Spleen (tissue), 11 donors: ENCODE measurements around the gene CUBN. TPM values are rescaled to one million over a fixed set of nuclear protein-coding genes. Genes with fewer than 3 reads are reported as not detected.

Experiments used
- DNase-seq: peaks from one replicate; pipeline ENCODE4 v3.0.0-alpha.2; 2020
- H3K27ac ChIP-seq, 8 donors: fragments of 200-600 bp; sonication (generic) in 7 of 8; 1 replicate in 4 of 8; 2 replicates in 4 of 8; pipeline versions ENCODE4 v1.5.0 to v1.8.0; 2016 to 2021; ENCODE audit warnings: inconsistent platforms in 4 of 8, mild to moderate bottlenecking in 4 of 8, moderate library complexity in 1 of 8
- H3K27me3 ChIP-seq, 7 donors: fragments of 200-600 bp; sonication (generic) in 6 of 7; replicated peaks in 1 of 7; 1 replicate in 4 of 7; 2 replicates in 3 of 7; pipeline versions ENCODE4 v1.5.0 to v1.8.0; 2016 to 2021; ENCODE audit warnings: inconsistent platforms in 3 of 7, mild to moderate bottlenecking in 1 of 7
- H3K36me3 ChIP-seq, 6 donors: fragments of 200-600 bp; sonication (generic) in 5 of 6; 1 replicate in 4 of 6; 2 replicates in 2 of 6; pipeline versions ENCODE4 v1.5.0 to v1.8.0; 2016 to 2021; ENCODE audit warnings: inconsistent platforms in 2 of 6
- H3K4me1 ChIP-seq, 6 donors: fragments of 200-600 bp; sonication (generic) in 5 of 6; 1 replicate in 3 of 6; 2 replicates in 3 of 6; pipeline versions ENCODE4 v1.5.0 to v1.8.0; 2016 to 2021; ENCODE audit warnings: inconsistent platforms in 3 of 6
- H3K4me3 ChIP-seq, 8 donors: fragments of 200-600 bp; sonication (generic) in 7 of 8; 1 replicate in 4 of 8; 2 replicates in 4 of 8; pipeline versions ENCODE4 v1.5.0 to v1.8.0; 2016 to 2021; ENCODE audit warnings: inconsistent platforms in 4 of 8, mild to moderate bottlenecking in 4 of 8, moderate library complexity in 2 of 8
- H3K9me3 ChIP-seq, 8 donors: fragments of 200-600 bp; sonication (generic) in 7 of 8; 1 replicate in 4 of 8; 2 replicates in 4 of 8; pipeline versions ENCODE4 v1.5.0 to v1.8.0; 2016 to 2021; ENCODE audit warnings: inconsistent platforms in 4 of 8
- POLR2A ChIP-seq, 3 donors: fragments of 450-650 bp; IDR thresholded peaks; one replicate each; pipeline ENCODE4 v1.5.1; 2017; ENCODE audit warnings: antibody characterized with exemption in 3 of 3, mild to moderate bottlenecking in 1 of 3
- POLR2AphosphoS5 ChIP-seq, 3 donors: sonication (generic); formaldehyde crosslinking; IDR thresholded peaks; one replicate each; pipeline ENCODE4 v1.5.1; 2017; ENCODE audit warnings: antibody characterized with exemption in 3 of 3
- WGBS, 5 donors: extraction: QIAGEN DNeasy Blood & Tissue Kit in 3 of 5; methylation state at CpG; one replicate each; pipeline versions ENCODE4 v1.1.5 to v1.1.7; 2013 to 2018; 5-methylcytosine and 5-hydroxymethylcytosine counted together
- intact Hi-C: fragments of 100-400 bp; cut with DNase I; formaldehyde crosslinking; loops from one replicate; pipeline ENCODE4 v1.15.0; 2023; ENCODE audit warnings: low total_unique reads
- polyA plus RNA-seq, 3 donors: library from polyadenylated mRNA; stranded (reverse); fragments of 200-250 nt; gene quantifications; one replicate each; pipeline ENCODE4 v1.2.1, GENCODE V29; 2013
- total RNA-seq, 7 donors: library from RNA; depleted of rRNA in 3 of 7; stranded (reverse); fragments of >200 nt in 3 of 7; fragmentation: NEBNext Ultra II Directional in 4 of 7; extraction: Animal tissue kit (Norgen Biotek cat#: 25700) in 4 of 7; gene quantifications; one replicate each; pipeline versions ENCODE4 v1.1.0 to v1.2.1, GENCODE V29; 2016 to 2021
- TF ChIP-seq, protein P1 (sequence below), 11 experiments: fragments of 200-600 bp in 7 of 11; fragments of 450-650 bp in 4 of 11; sonication (generic) in 4 of 11; IDR thresholded peaks in 8 of 11; conservative IDR thresholded peaks in 3 of 11; 1 replicate in 7 of 11; 2 replicates in 4 of 11; pipeline versions ENCODE4 v1.4.0 to v1.8.0; 2016 to 2021; ENCODE audit warnings: antibody characterized with exemption in 11 of 11, inconsistent platforms in 4 of 11, mild to moderate bottlenecking in 1 of 11
- donor health status: healthy with polysubstance abuse.
- donor health status: DM: no; HTN: no; CAD: no; lungs with moderate emphysema.
- donor health status: DM: no; HTN: no; CAD: no.
- donor health status: Bipolar disorder and iron deficiency.
- donor health status: healthy.
- donor health status: DM: no; HTN: no; CAD: no.
- donor health status: DM: yes; HTN: yes; CAD: no.

CUBN gene
- total and polyA plus RNA-seq, 10 donors = 0.24 to 12.1 (median 5.4) TPM

DNA sequence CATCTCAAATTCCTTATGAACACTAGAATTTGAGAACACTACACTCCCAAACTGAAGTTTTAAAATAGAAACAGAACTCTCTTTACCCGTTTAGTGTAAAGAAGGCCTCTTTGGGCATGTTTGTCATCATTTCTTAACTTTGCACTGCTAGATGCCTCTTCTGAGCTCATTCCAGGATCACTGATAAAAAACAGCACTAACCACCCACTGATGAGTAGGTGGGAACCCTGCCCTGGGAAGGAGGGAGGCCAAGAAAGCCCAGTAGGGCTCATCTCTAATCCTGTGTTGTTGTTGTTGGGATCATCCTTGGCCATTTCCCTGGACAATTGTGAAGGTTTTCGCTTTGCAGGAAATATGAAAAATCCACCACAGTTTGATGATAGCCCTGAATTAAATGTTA lies 68.2 kb downstream of the CUBN start:
- H3K36me3 ChIP-seq = no peaks in the 10 kb centered on the region
- H3K27me3 ChIP-seq = no peaks in the 10 kb centered on the region
- 67 to 89% (median 83%) methylated on average over 2 of the region's 2 CpGs for WGBS, 5 donors
- intact Hi-C loops = no loop called here
- no peaks in the 10 kb centered on the region for H3K9me3 ChIP-seq
- no peak overlapping the region for H3K4me3 ChIP-seq
- H3K27ac ChIP-seq = no peak overlapping the region
- no peaks in the 10 kb centered on the region for H3K4me1 ChIP-seq
- TF ChIP-seq, protein P1, sequence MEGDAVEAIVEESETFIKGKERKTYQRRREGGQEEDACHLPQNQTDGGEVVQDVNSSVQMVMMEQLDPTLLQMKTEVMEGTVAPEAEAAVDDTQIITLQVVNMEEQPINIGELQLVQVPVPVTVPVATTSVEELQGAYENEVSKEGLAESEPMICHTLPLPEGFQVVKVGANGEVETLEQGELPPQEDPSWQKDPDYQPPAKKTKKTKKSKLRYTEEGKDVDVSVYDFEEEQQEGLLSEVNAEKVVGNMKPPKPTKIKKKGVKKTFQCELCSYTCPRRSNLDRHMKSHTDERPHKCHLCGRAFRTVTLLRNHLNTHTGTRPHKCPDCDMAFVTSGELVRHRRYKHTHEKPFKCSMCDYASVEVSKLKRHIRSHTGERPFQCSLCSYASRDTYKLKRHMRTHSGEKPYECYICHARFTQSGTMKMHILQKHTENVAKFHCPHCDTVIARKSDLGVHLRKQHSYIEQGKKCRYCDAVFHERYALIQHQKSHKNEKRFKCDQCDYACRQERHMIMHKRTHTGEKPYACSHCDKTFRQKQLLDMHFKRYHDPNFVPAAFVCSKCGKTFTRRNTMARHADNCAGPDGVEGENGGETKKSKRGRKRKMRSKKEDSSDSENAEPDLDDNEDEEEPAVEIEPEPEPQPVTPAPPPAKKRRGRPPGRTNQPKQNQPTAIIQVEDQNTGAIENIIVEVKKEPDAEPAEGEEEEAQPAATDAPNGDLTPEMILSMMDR (IDR thresholded peaks at IDR 0.05 in 8 of 11, conservative IDR thresholded peaks at IDR 0.05 in 3 of 11) = no peak
- no peak for TF ChIP-seq POLR2A (IDR thresholded peaks at IDR 0.05)
- TF ChIP-seq POLR2AphosphoS5 (IDR thresholded peaks at IDR 0.05) = no peak
- DNase-seq = no peak

DNA sequence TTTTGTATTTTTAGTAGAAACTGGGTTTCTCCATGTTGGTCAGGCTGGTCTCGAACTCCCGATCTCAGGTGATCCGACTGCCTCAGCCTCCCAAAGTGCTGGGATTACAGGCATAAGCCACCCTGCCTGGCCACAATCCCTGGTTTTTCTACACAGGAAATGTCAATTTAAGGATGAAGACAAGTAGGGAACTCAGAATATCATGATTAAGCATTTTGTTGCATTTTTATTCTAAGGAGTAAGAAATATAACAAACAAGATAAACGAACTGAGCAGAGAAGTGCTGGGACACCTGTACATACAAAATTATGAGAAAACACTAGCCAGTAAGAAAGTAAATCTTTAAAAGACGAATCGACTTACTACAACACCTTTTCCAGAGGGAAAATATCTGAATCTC lies 69.3 kb downstream of the CUBN start:
- no peak overlapping the region for H3K27ac ChIP-seq
- WGBS, 5 donors = 76 to 87% (median 79%) methylated on average over 6 of the region's 6 CpGs
- H3K4me1 ChIP-seq = no peaks in the 10 kb centered on the region
- TF ChIP-seq POLR2AphosphoS5 (IDR thresholded peaks at IDR 0.05) (no peak), POLR2A (IDR thresholded peaks at IDR 0.05) (no peak)
- TF ChIP-seq, protein P1 (IDR thresholded peaks at IDR 0.05 in 8 of 11, conservative IDR thresholded peaks at IDR 0.05 in 3 of 11) = no peak
- intact Hi-C loops = no loop called here
- H3K27me3 ChIP-seq = no peaks in the 10 kb centered on the region
- no peak overlapping the region for H3K4me3 ChIP-seq
- DNase-seq = no peak
- H3K9me3 ChIP-seq = no peaks in the 10 kb centered on the region
- H3K36me3 ChIP-seq = no peaks in the 10 kb centered on the region

DNA sequence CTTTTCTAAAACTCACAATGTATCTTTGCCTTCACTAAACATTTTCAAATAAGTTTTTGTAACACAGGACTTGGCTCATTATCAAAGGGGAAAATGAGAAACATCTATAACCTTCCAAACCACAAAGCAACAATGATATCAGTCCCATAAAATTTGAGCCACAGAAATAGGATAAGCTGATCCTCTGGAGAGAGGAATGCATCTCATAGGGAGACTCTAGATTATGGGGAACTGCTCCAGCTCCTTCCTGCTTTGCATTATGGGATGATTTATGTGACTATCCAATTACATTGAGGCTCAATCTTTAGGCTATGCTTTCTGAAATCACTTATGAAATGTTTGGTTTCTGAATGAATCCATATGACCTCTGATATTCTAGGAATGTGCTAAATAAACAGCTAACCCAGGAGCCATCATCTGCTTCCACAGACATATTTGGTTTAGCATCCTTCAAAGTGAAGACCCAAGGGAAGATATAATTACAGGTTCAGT lies 70.4 kb downstream of the CUBN start:
- no peaks in the 10 kb centered on the region for H3K9me3 ChIP-seq
- intact Hi-C loops = no loop called here
- H3K27ac ChIP-seq = no peak overlapping the region
- TF ChIP-seq POLR2A (IDR thresholded peaks at IDR 0.05) (no peak), POLR2AphosphoS5 (IDR thresholded peaks at IDR 0.05) (no peak)
- TF ChIP-seq, protein P1 (IDR thresholded peaks at IDR 0.05 in 8 of 11, conservative IDR thresholded peaks at IDR 0.05 in 3 of 11) = no peak
- DNase-seq = no peak
- H3K4me1 ChIP-seq = no peaks in the 10 kb centered on the region
- H3K4me3 ChIP-seq = no peak overlapping the region
- H3K36me3 ChIP-seq = no peaks in the 10 kb centered on the region
- no peaks in the 10 kb centered on the region for H3K27me3 ChIP-seq

DNA sequence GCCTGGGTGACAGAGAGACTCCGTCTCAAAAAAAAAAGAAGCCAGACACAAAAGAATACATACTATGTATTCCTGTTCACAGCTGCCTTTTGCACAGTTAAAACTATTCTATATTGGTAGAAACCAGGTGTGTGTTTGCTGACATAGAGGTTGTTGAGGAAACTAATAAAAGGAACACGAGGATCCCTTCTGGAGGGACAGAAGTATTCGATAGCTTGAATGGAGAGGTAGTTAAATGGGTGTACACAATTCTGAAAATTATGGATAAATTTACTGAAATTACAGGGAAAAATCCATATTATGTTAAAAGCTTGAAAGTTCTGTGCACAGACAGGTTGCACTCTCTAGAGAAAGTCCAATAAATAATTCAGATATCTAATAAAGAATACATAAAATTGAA lies 71.5 kb downstream of the CUBN start:
- Histone ChIP-seq H3K4me1 (no peaks in the 10 kb centered on the region), H3K27ac (no peak overlapping the region), H3K27me3 (no peaks in the 10 kb centered on the region), H3K36me3 (no peaks in the 10 kb centered on the region), H3K4me3 (no peak overlapping the region), H3K9me3 (no peaks in the 10 kb centered on the region)
- 76 to 96% (median 91%) methylated on average over 3 of the region's 3 CpGs for WGBS, 5 donors
- TF ChIP-seq POLR2A (IDR thresholded peaks at IDR 0.05) (no peak), POLR2AphosphoS5 (IDR thresholded peaks at IDR 0.05) (no peak)
- TF ChIP-seq, protein P1 (IDR thresholded peaks at IDR 0.05 in 8 of 11, conservative IDR thresholded peaks at IDR 0.05 in 3 of 11) = no peak
- no peak for DNase-seq
- intact Hi-C loops = no loop called here
